ENCODE measurements around the gene SPTLC2.
"Not testable (repeated sequence)": the region's sequence is repeated elsewhere in the genome, so short reads cannot be mapped to it uniquely, and the experiment has no call there.

The SPTLC2 gene

GRCh38 chr14:77543637-77544334 lies 72.7 kb downstream of the SPTLC2 start:
- DNase-seq: no peak

- DNase-seq: no peak
Measured at GRCh38 chr14:77543240-77543551, 73.2 kb downstream of the SPTLC2 start.

GRCh38 chr14:77542421-77543239 lies 73.8 kb downstream of the SPTLC2 start:
- DNase-seq: no peak

GRCh38 chr14:77541905-77542304 lies 74.5 kb downstream of the SPTLC2 start:
- no peak for DNase-seq

GRCh38 chr14:77536951-77537350 lies 79.5 kb downstream of the SPTLC2 start:
- DNase-seq: not testable (repeated sequence)

- no peak for DNase-seq
Measured at GRCh38 chr14:77531071-77531470, 85.4 kb downstream of the SPTLC2 start.

GRCh38 chr14:77529963-77530362 lies 86.5 kb downstream of the SPTLC2 start:
- no peak for DNase-seq

- DNase-seq: no peak
Measured at GRCh38 chr14:77529213-77529612, 87.2 kb downstream of the SPTLC2 start.

GRCh38 chr14:77528701-77529100 lies 87.7 kb downstream of the SPTLC2 start:
- DNase-seq: not testable (repeated sequence)

- no peak for DNase-seq
Measured at GRCh38 chr14:77526266-77526665, 90.2 kb downstream of the SPTLC2 start.

- DNase-seq: no peak
Measured at GRCh38 chr14:77524536-77524935, 91.9 kb downstream of the SPTLC2 start.

GRCh38 chr14:77523109-77523508 lies 93.3 kb downstream of the SPTLC2 start:
- DNase-seq: no peak

GRCh38 chr14:77520555-77520954 lies 95.9 kb downstream of the SPTLC2 start:
- DNase-seq: no peak

GRCh38 chr14:77516126-77516525 lies 100.3 kb downstream of the SPTLC2 start:
- no peak for DNase-seq

- no peak for DNase-seq
Measured at GRCh38 chr14:77511486-77512162, 104.8 kb downstream of the SPTLC2 start.

GRCh38 chr14:77509366-77509765 lies 107.1 kb downstream of the SPTLC2 start:
- no peak for DNase-seq

- no peak for DNase-seq
Measured at GRCh38 chr14:77508876-77509275, 107.6 kb downstream of the SPTLC2 start.

- DNase-seq: no peak
Measured at GRCh38 chr14:77508249-77508648, 108.2 kb downstream of the SPTLC2 start.

GRCh38 chr14:77507762-77508161 lies 108.7 kb downstream of the SPTLC2 start:
- DNase-seq: no peak

GRCh38 chr14:77505031-77505430 lies 111.4 kb downstream of the SPTLC2 start:
- DNase-seq: no peak

GRCh38 chr14:77503138-77503537 lies 113.3 kb downstream of the SPTLC2 start:
- no peak for DNase-seq

GRCh38 chr14:77502109-77502782 lies 114.2 kb downstream of the SPTLC2 start:
- DNase-seq: no peak

- no peak for DNase-seq
Measured at GRCh38 chr14:77498984-77499527, 117.4 kb downstream of the SPTLC2 start.
